ENCODE results near the gene FSCN2. TPM values are rescaled to one million over a fixed set of nuclear protein-coding genes. Genes with fewer than 3 reads are reported as not detected.

Gene FSCN2
- total and polyA plus RNA-seq, 2 donors (not counting 1 experiment from before 2014, with no cell fraction given) = 0.35 to 2.0 TPM

GRCh38 chr17:81573794-81574642, 45.8 kb downstream of the FSCN2 start:
- Histone ChIP-seq H3K27me3 (ENCODE audit: control insufficient read depth, insufficient read depth, low read length) (no peaks in the 10 kb centered on the region), H3K4me3 (replicated peaks in 1 of 4; ENCODE audit: control extremely low read depth in 1 of 4, insufficient read depth in 1 of 4, low read depth in 3 of 4, low read length in 4 of 4) (no peak overlapping the region), H3K9me3 (ENCODE audit: control insufficient read depth, insufficient read depth, low read depth, low read length) (no peaks in the 10 kb centered on the region), H3K79me2 (ENCODE audit: control insufficient read depth, insufficient read depth, low read length) (peaks cover 14% of the 10 kb centered on the region), H4K20me1 (ENCODE audit: control insufficient read depth, extremely low read depth, insufficient read depth, low read length) (no peaks in the 10 kb centered on the region), H3K27ac (ENCODE audit: insufficient read depth, low read length) (no peak overlapping the region), H3K9ac (ENCODE audit: insufficient read depth, low read length) (no peak overlapping the region), H3K4me1 (ENCODE audit: control insufficient read depth, extremely low read depth, insufficient read depth, low read length) (peaks cover 18% of the 10 kb centered on the region), H3K4me2 (ENCODE audit: extremely low read depth, insufficient read depth, low read length) (no peak overlapping the region), H3K36me3 (ENCODE audit: control insufficient read depth, insufficient read depth, low read length) (peaks cover 30% of the 10 kb centered on the region), H2AFZ (ENCODE audit: low read length) (no peak overlapping the region)
- TF ChIP-seq CTCF (conservative IDR thresholded peaks at IDR 0.05 in 1 of 2, IDR thresholded peaks at IDR 0.05 in 1 of 2; ENCODE audit: low read depth in 1 of 2, low read length in 2 of 2) = no peak
- no peak for TF ChIP-seq EZH2 (IDR thresholded peaks at IDR 0.05; ENCODE audit: low read length, missing control alignments)
- no peak for DNase-seq (ENCODE audit: low read depth in 2 of 2)

GRCh38 chr17:81574643-81574956, 46.4 kb downstream of the FSCN2 start:
- Histone ChIP-seq H4K20me1 (ENCODE audit: control insufficient read depth, extremely low read depth, insufficient read depth, low read length) (no peaks in the 10 kb centered on the region), H2AFZ (ENCODE audit: low read length) (no peak overlapping the region), H3K9ac (ENCODE audit: insufficient read depth, low read length) (no peak overlapping the region), H3K27me3 (ENCODE audit: control insufficient read depth, insufficient read depth, low read length) (no peaks in the 10 kb centered on the region), H3K4me1 (ENCODE audit: control insufficient read depth, extremely low read depth, insufficient read depth, low read length) (peaks cover 18% of the 10 kb centered on the region), H3K4me3 (replicated peaks in 1 of 4; ENCODE audit: control extremely low read depth in 1 of 4, insufficient read depth in 1 of 4, low read depth in 3 of 4, low read length in 4 of 4) (no peak overlapping the region), H3K9me3 (ENCODE audit: control insufficient read depth, insufficient read depth, low read depth, low read length) (no peaks in the 10 kb centered on the region), H3K27ac (ENCODE audit: insufficient read depth, low read length) (no peak overlapping the region), H3K4me2 (ENCODE audit: extremely low read depth, insufficient read depth, low read length) (no peak overlapping the region), H3K79me2 (ENCODE audit: control insufficient read depth, insufficient read depth, low read length) (peaks cover 19% of the 10 kb centered on the region), H3K36me3 (ENCODE audit: control insufficient read depth, insufficient read depth, low read length) (peaks cover 28% of the 10 kb centered on the region)
- no peak for TF ChIP-seq CTCF (conservative IDR thresholded peaks at IDR 0.05 in 1 of 2, IDR thresholded peaks at IDR 0.05 in 1 of 2; ENCODE audit: low read depth in 1 of 2, low read length in 2 of 2)
- TF ChIP-seq EZH2 (IDR thresholded peaks at IDR 0.05; ENCODE audit: low read length, missing control alignments) = no peak
- DNase-seq (ENCODE audit: low read depth in 2 of 2) = no peak

GRCh38 chr17:81575836-81576235, 47.7 kb downstream of the FSCN2 start:
- Histone ChIP-seq H3K27ac (ENCODE audit: insufficient read depth, low read length) (no peak overlapping the region), H3K27me3 (ENCODE audit: control insufficient read depth, insufficient read depth, low read length) (no peaks in the 10 kb centered on the region), H3K4me2 (ENCODE audit: extremely low read depth, insufficient read depth, low read length) (no peak overlapping the region), H3K9me3 (ENCODE audit: control insufficient read depth, insufficient read depth, low read depth, low read length) (no peaks in the 10 kb centered on the region), H3K4me1 (ENCODE audit: control insufficient read depth, extremely low read depth, insufficient read depth, low read length) (peaks cover 23% of the 10 kb centered on the region), H4K20me1 (ENCODE audit: control insufficient read depth, extremely low read depth, insufficient read depth, low read length) (no peaks in the 10 kb centered on the region), H2AFZ (ENCODE audit: low read length) (no peak overlapping the region), H3K9ac (ENCODE audit: insufficient read depth, low read length) (no peak overlapping the region), H3K4me3 (replicated peaks in 1 of 4; ENCODE audit: control extremely low read depth in 1 of 4, insufficient read depth in 1 of 4, low read depth in 3 of 4, low read length in 4 of 4) (no peak overlapping the region), H3K79me2 (ENCODE audit: control insufficient read depth, insufficient read depth, low read length) (peaks cover 28% of the 10 kb centered on the region), H3K36me3 (ENCODE audit: control insufficient read depth, insufficient read depth, low read length) (peaks cover 22% of the 10 kb centered on the region)
- DNase-seq (ENCODE audit: low read depth in 2 of 2) = no peak
- no peak for TF ChIP-seq EZH2 (IDR thresholded peaks at IDR 0.05; ENCODE audit: low read length, missing control alignments)
- no peak for TF ChIP-seq CTCF (conservative IDR thresholded peaks at IDR 0.05 in 1 of 2, IDR thresholded peaks at IDR 0.05 in 1 of 2; ENCODE audit: low read depth in 1 of 2, low read length in 2 of 2)

Measured in fibroblast of lung (primary cell).